CD14-positive monocyte (primary cell): ENCODE results near the gene C12orf43. TPM values are rescaled to one million over a fixed set of nuclear protein-coding genes. Genes with fewer than 3 reads are reported as not detected.

Experiments
- DNase-seq, 3 donors: peaks; one replicate each; pipeline ENCODE4 v3.0.0-alpha.2; 2011 to 2022
- H2AFZ ChIP-seq: 2 replicates; pipeline ENCODE4 v1.6.0; 2012; ENCODE audit warnings: mild to moderate bottlenecking, low read depth, low read length, inconsistent platforms; ENCODE audit not compliant: insufficient read depth, poor library complexity, severe bottlenecking
- H3K27ac ChIP-seq, 2 donors: 1 replicate in 1 of 2; 2 replicates in 1 of 2; pipeline ENCODE4 v1.5.1; 2012 to 2013; ENCODE audit warnings: low read length in 2 of 2, control low read depth in 1 of 2, inconsistent platforms in 1 of 2, low read depth in 1 of 2, mild to moderate bottlenecking in 1 of 2
- H3K27me3 ChIP-seq, 2 donors: one replicate each; pipeline versions ENCODE4 v1.6.0 to v1.6.1; 2011 to 2013; ENCODE audit warnings: low read length in 2 of 2; ENCODE audit not compliant: control insufficient read depth in 2 of 2, insufficient read depth in 2 of 2
- H3K36me3 ChIP-seq, 2 donors: replicated peaks in 1 of 2; 1 replicate in 1 of 2; 2 replicates in 1 of 2; pipeline versions ENCODE4 v1.5.1 to v1.6.1; 2012 to 2013; ENCODE audit warnings: low read length in 2 of 2, control low read depth in 1 of 2, inconsistent platforms in 1 of 2, mild to moderate bottlenecking in 1 of 2; ENCODE audit not compliant: insufficient read depth in 2 of 2, control insufficient read depth in 1 of 2
- H3K4me1 ChIP-seq, 2 donors: 1 replicate in 1 of 2; 2 replicates in 1 of 2; pipeline versions ENCODE4 v1.5.1 to v1.6.1; 2012 to 2013; ENCODE audit warnings: low read length in 2 of 2, control low read depth in 1 of 2, inconsistent platforms in 1 of 2, mild to moderate bottlenecking in 1 of 2, moderate library complexity in 1 of 2; ENCODE audit not compliant: insufficient read depth in 2 of 2, control insufficient read depth in 1 of 2
- H3K4me2 ChIP-seq: replicated peaks from 2 replicates; pipeline ENCODE3; 2012; ENCODE audit warnings: low read length, moderate library complexity, mild to moderate bottlenecking; ENCODE audit not compliant: poor library complexity, severe bottlenecking; ENCODE audit errors: extremely low read depth
- H3K4me3 ChIP-seq, 3 experiments: fragments of 200-600 bp in 1 of 3; sonication (generic) in 1 of 3; replicated peaks in 1 of 3; 1 replicate in 2 of 3; 2 replicates in 1 of 3; pipeline ENCODE4 v1.5.1; 2011 to 2013; ENCODE audit warnings: low read length in 3 of 3, mild to moderate bottlenecking in 3 of 3, control low read depth in 2 of 3, low read depth in 2 of 3, inconsistent platforms in 1 of 3, moderate library complexity in 1 of 3
- H3K79me2 ChIP-seq: 2 replicates; pipeline ENCODE4 v1.6.0; 2012; ENCODE audit warnings: mild to moderate bottlenecking, control low read depth, inconsistent platforms, low read length, moderate library complexity; ENCODE audit not compliant: insufficient read depth
- H3K9ac ChIP-seq: 2 replicates; pipeline ENCODE4 v1.6.0; 2017; ENCODE audit warnings: low read length, mild to moderate bottlenecking; ENCODE audit not compliant: insufficient read depth, poor library complexity, severe bottlenecking
- H3K9me3 ChIP-seq, 2 donors: replicated peaks in 1 of 2; 1 replicate in 1 of 2; 2 replicates in 1 of 2; pipeline versions ENCODE4 v1.5.1 to v1.6.1; 2012 to 2013; ENCODE audit warnings: low read length in 2 of 2, control low read depth in 1 of 2; ENCODE audit not compliant: control insufficient read depth in 1 of 2, insufficient read depth in 1 of 2
- H4K20me1 ChIP-seq: 2 replicates; pipeline ENCODE4 v1.6.0; 2012; ENCODE audit warnings: mild to moderate bottlenecking, low read length, control low read depth, moderate library complexity; ENCODE audit not compliant: insufficient read depth
- H3K27ac Mint-ChIP-seq, 7 donors: one replicate each; pipeline ENCODE4 v1.8.0; 2020; ENCODE audit warnings: mild to moderate bottlenecking in 7 of 7, mixed read lengths in 7 of 7, moderate library complexity in 6 of 7, inconsistent platforms in 2 of 7
- H3K27me3 Mint-ChIP-seq, 3 donors: one replicate each; pipeline ENCODE4 v1.8.0; 2021 to 2022; ENCODE audit warnings: low read depth in 3 of 3, mild to moderate bottlenecking in 3 of 3, mixed read lengths in 3 of 3, moderate library complexity in 3 of 3, inconsistent platforms in 1 of 3
- H3K36me3 Mint-ChIP-seq, 2 donors: one replicate each; pipeline ENCODE4 v1.8.0; 2020; ENCODE audit warnings: mixed read lengths in 2 of 2, inconsistent platforms in 1 of 2, mild to moderate bottlenecking in 1 of 2
- H3K4me1 Mint-ChIP-seq: one replicate; pipeline ENCODE4 v1.8.0; 2020; ENCODE audit warnings: mild to moderate bottlenecking, mixed read lengths
- H3K4me3 Mint-ChIP-seq, 2 donors: one replicate each; pipeline ENCODE4 v1.8.0; 2020; ENCODE audit warnings: mild to moderate bottlenecking in 2 of 2, mixed read lengths in 2 of 2, moderate library complexity in 1 of 2
- H3K9me3 Mint-ChIP-seq, 7 donors: one replicate each; pipeline ENCODE4 v1.8.0; 2020 to 2022; ENCODE audit warnings: mixed read lengths in 7 of 7, mild to moderate bottlenecking in 6 of 7, moderate library complexity in 6 of 7, inconsistent platforms in 2 of 7
- WGBS: methylation state at CpG from one replicate; pipeline ENCODE4 v1.1.5; 2013; ENCODE audit warnings: missing lambda C conversion rate; ENCODE audit not compliant: insufficient coverage; 5-methylcytosine and 5-hydroxymethylcytosine counted together
- intact Hi-C, 2 donors: fragments of 100-400 bp; cut with micrococcal nuclease; formaldehyde crosslinking; loops; one replicate each; pipeline versions ENCODE4 v1.15.0 to v1.15.1; 2023
- polyA plus RNA-seq, 3 donors: library from polyadenylated mRNA; depleted of rRNA in 1 of 3; unstranded in 2 of 3; stranded (reverse) in 1 of 3; fragments of 300-500 nt in 2 of 3; fragments of >200 nt in 1 of 3; fragmentation: Illumina TruSeq in 2 of 3; gene quantifications; 1 replicate in 2 of 3; 2 replicates in 1 of 3; pipeline ENCODE4 v1.2.3, GENCODE V29; 2012 to 2021
- TF ChIP-seq, protein P1 (sequence below): fragments of 200-600 bp; IDR thresholded peaks from one replicate; pipeline ENCODE4 v1.8.0; 2022; ENCODE audit warnings: antibody characterized with exemption, mild to moderate bottlenecking

The C12orf43 gene
- polyA plus RNA-seq, 3 donors = 7.2 to 10.9 (median 9.6) TPM

DNA sequence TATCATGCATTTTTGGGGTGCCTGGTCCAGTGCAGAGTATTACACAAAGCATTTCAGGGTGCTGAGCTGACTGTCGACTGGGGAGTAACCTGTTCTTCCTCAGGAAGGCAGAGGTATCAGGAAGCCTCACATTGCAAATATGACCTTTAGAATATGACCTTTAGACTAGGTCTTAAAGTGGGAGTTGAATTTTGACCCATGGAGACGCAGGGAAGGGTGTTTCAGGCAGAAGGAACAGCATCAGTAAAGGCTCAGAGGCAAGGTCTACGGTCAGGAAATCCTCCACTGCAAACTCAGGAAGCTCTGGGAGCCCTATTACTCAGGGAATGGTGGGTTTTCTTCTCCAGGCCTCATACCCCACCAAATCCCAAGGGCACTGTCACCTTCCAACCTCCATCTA lies 26.6 kb downstream of the C12orf43 start:
- H3K36me3 ChIP-seq = no peaks in the 10 kb centered on the region
- no peaks in the 10 kb centered on the region for H4K20me1 ChIP-seq
- no peak overlapping the region for H3K27ac ChIP-seq
- peaks cover 2 to 5% (median 4%) of the 10 kb centered on the region in 3 donors for H3K27me3 Mint-ChIP-seq
- H3K4me3 ChIP-seq = no peak overlapping the region
- H3K9ac ChIP-seq = no peak overlapping the region
- H3K9me3 Mint-ChIP-seq = no peaks in the 10 kb centered on the region
- no peak overlapping the region for H3K4me2 ChIP-seq
- H3K36me3 Mint-ChIP-seq = no peaks in the 10 kb centered on the region
- H3K4me1 ChIP-seq = no peaks in the 10 kb centered on the region
- TF ChIP-seq, protein P1, sequence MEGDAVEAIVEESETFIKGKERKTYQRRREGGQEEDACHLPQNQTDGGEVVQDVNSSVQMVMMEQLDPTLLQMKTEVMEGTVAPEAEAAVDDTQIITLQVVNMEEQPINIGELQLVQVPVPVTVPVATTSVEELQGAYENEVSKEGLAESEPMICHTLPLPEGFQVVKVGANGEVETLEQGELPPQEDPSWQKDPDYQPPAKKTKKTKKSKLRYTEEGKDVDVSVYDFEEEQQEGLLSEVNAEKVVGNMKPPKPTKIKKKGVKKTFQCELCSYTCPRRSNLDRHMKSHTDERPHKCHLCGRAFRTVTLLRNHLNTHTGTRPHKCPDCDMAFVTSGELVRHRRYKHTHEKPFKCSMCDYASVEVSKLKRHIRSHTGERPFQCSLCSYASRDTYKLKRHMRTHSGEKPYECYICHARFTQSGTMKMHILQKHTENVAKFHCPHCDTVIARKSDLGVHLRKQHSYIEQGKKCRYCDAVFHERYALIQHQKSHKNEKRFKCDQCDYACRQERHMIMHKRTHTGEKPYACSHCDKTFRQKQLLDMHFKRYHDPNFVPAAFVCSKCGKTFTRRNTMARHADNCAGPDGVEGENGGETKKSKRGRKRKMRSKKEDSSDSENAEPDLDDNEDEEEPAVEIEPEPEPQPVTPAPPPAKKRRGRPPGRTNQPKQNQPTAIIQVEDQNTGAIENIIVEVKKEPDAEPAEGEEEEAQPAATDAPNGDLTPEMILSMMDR = no peak
- DNase-seq = no peak
- 92% methylated on average over 2 of the region's 3 CpGs for WGBS
- no peak overlapping the region for H2AFZ ChIP-seq
- H3K9me3 ChIP-seq = no peaks in the 10 kb centered on the region
- H3K4me3 Mint-ChIP-seq = no peak overlapping the region
- no peaks in the 10 kb centered on the region for H3K79me2 ChIP-seq
- intact Hi-C loops = no loop called here
- H3K27ac Mint-ChIP-seq = no peak overlapping the region
- no peaks in the 10 kb centered on the region for H3K27me3 ChIP-seq
- H3K4me1 Mint-ChIP-seq = no peaks in the 10 kb centered on the region

DNA sequence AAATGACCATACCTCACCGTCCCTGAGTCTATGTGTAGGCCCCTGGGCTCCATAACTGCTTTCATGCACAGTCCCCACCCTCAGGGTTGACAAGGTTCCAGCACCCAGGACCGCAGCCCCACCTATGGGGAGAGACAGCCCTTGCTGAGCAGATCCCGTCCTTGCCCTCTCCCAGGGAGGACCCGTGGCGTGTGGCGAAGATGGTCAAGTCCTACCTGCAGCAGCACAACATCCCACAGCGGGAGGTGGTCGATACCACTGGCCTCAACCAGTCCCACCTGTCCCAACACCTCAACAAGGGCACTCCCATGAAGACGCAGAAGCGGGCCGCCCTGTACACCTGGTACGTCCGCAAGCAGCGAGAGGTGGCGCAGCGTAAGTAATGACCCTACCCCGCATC lies 27.6 kb downstream of the C12orf43 start:
- H3K27ac Mint-ChIP-seq = no peak overlapping the region
- H3K4me1 Mint-ChIP-seq = no peaks in the 10 kb centered on the region
- intact Hi-C loops = no loop called here

More for the DNA sequence above, 27.6 kb downstream of the C12orf43 start:
- H4K20me1 ChIP-seq = no peaks in the 10 kb centered on the region
- H3K9me3 ChIP-seq = no peaks in the 10 kb centered on the region
- H3K79me2 ChIP-seq = no peaks in the 10 kb centered on the region
- no peaks in the 10 kb centered on the region for H3K36me3 Mint-ChIP-seq
- no peak overlapping the region for H3K4me3 Mint-ChIP-seq
- TF ChIP-seq, protein P1 = no peak
- no peak for DNase-seq
- H3K36me3 ChIP-seq = no peaks in the 10 kb centered on the region
- no peak overlapping the region for H3K4me3 ChIP-seq
- no peaks in the 10 kb centered on the region for H3K4me1 ChIP-seq
- no peaks in the 10 kb centered on the region for H3K9me3 Mint-ChIP-seq
- no peak overlapping the region for H3K9ac ChIP-seq
- no peak overlapping the region for H2AFZ ChIP-seq
- peaks cover 2 to 5% (median 3%) of the 10 kb centered on the region in 3 donors for H3K27me3 Mint-ChIP-seq
- H3K4me2 ChIP-seq = no peak overlapping the region
- H3K27ac ChIP-seq = no peak overlapping the region
- H3K27me3 ChIP-seq = no peaks in the 10 kb centered on the region
- WGBS = 88% methylated on average over 8 of the region's 17 CpGs
